ENCODE data around the gene SIKE1. TPM values are rescaled to one million over a fixed set of nuclear protein-coding genes. Genes with fewer than 3 reads are reported as not detected.

Gene SIKE1
- total RNA-seq, 2 experiments from 2014 or later, result 59.4 to 65.0 TPM

Other genes starting within 250 kb of the SIKE1 start
- gene BCAS2, start 199.1 kb downstream of the SIKE1 start, total RNA-seq, result 10 to 100 TPM; 39.7 to 48.7 TPM
- under 1 TPM; 0.12 to 0.15 TPM for gene DENND2C, start 110.6 kb downstream of the SIKE1 start, total RNA-seq
- not detected for gene AMPD1, start 85.1 kb downstream of the SIKE1 start, total RNA-seq
- 10 to 100 TPM; 45.4 to 52.4 TPM for gene NRAS, start 63.9 kb downstream of the SIKE1 start, total RNA-seq
- 100 to 1,000 TPM; 381 to 439 TPM for gene CSDE1, start 22.7 kb downstream of the SIKE1 start, total RNA-seq
- gene SYCP1, start 74.2 kb upstream of the SIKE1 start, total RNA-seq, result not detected
- not detected for gene TSHB, start 249.1 kb upstream of the SIKE1 start, total RNA-seq